Type B pancreatic cell (in vitro differentiated cells): ENCODE measurements around the gene RCAN1. TPM values are rescaled to one million over a fixed set of nuclear protein-coding genes. Genes with fewer than 3 reads are reported as not detected.

Experiments used
- DNase-seq: peaks from one replicate; pipeline ENCODE4 v3.0.0; 2021; ENCODE audit warnings: mixed read lengths; ENCODE audit not compliant: unreplicated experiment; ENCODE audit errors: extremely low spot score
- H3K27ac Mint-ChIP-seq: 2 replicates; pipeline ENCODE4 v1.8.0; 2021; ENCODE audit warnings: mild to moderate bottlenecking, mixed read lengths
- H3K27me3 Mint-ChIP-seq: 2 replicates; pipeline ENCODE4 v1.8.0; 2021; ENCODE audit warnings: mixed read lengths
- H3K36me3 Mint-ChIP-seq: 2 replicates; pipeline ENCODE4 v1.8.0; 2021; ENCODE audit warnings: mixed read lengths
- H3K4me1 Mint-ChIP-seq: one replicate; pipeline ENCODE4 v1.8.0; 2021; ENCODE audit warnings: mixed read lengths; ENCODE audit not compliant: unreplicated experiment
- H3K4me3 Mint-ChIP-seq: 2 replicates; pipeline ENCODE4 v1.8.0; 2021; ENCODE audit warnings: mild to moderate bottlenecking, mixed read lengths
- H3K9me3 Mint-ChIP-seq: 2 replicates; pipeline ENCODE4 v1.8.0; 2021; ENCODE audit warnings: mixed read lengths
- CTCF ChIP-seq: fragments of 200-600 bp; sonication (generic); conservative IDR thresholded peaks from 2 replicates; pipeline ENCODE4 v1.5.0; 2021; ENCODE audit warnings: antibody characterized with exemption, mild to moderate bottlenecking
- total RNA-seq: library from RNA; stranded (reverse); gene quantifications from 2 replicates; pipeline ENCODE4 v1.2.1, GENCODE V29; 2021; ENCODE audit warnings: low replicate concordance

RCAN1 gene
- total RNA-seq, 1 donor from 2014 or later: 16.5 TPM

DNA sequence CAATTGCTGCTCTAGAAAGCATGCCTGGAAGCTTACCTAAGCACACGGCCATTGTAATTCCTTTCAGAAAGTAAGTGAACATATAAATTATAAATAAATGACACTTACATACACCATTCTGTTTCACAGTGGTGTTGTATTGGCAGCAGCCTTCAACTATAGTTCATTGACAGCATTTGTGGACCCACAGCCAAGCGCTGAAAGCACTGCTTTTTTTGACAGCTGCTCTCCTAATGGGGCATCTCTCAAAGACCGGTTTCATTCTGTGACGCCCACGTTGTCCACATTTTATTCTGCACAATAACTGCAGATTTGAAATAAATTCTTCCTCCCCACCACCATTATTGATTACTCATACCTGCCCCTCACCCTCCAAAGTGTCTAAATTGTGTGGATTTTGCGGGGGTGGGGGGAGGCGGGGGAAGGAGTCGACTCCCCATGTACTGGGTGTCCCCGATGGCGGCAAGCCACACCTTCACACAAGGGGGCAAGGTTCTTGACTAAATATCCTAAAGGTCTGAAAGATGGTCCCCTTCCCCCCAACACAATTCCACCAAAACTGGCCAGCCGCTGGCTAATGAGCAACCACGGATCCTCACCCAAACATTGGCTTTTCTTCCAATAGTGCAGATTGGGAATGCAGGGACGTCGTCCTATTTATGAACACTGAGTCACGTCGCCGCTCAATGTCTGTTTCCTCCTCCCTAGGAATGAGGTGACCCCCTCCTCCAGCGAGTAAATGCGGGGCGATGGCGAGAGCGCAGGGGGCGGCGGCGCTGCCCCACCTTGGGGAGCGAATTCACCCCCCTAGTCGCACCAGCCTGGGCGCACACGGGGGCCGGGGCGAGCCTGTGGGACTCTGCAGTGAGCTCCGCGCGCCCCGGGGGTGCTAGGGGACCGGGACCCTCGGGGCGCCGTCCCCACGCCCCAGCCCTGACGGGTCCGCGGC, 960 bp downstream of the RCAN1 start:
- H3K4me1 Mint-ChIP-seq: peaks cover 7% of the 10 kb centered on the region
- no peaks in the 10 kb centered on the region for H3K36me3 Mint-ChIP-seq
- H3K9me3 Mint-ChIP-seq: no peaks in the 10 kb centered on the region
- no peak for TF ChIP-seq CTCF
- H3K27me3 Mint-ChIP-seq: peaks cover 41% of the 10 kb centered on the region
- peak overlapping the region; percentile 90 for H3K4me3 Mint-ChIP-seq
- no peak for DNase-seq
- H3K27ac Mint-ChIP-seq: no peak overlapping the region

- no peaks in the 10 kb centered on the region for H3K36me3 Mint-ChIP-seq
- H3K4me3 Mint-ChIP-seq: no peak overlapping the region
- DNase-seq: no peak
- H3K4me1 Mint-ChIP-seq: peaks cover 7% of the 10 kb centered on the region
- H3K9me3 Mint-ChIP-seq: no peaks in the 10 kb centered on the region
- H3K27ac Mint-ChIP-seq: no peak overlapping the region
- H3K27me3 Mint-ChIP-seq: peaks cover 36% of the 10 kb centered on the region
- no peak for TF ChIP-seq CTCF
Observed at GRCh38 chr21:34612557-34612956, 2.4 kb downstream of the RCAN1 start.

DNA sequence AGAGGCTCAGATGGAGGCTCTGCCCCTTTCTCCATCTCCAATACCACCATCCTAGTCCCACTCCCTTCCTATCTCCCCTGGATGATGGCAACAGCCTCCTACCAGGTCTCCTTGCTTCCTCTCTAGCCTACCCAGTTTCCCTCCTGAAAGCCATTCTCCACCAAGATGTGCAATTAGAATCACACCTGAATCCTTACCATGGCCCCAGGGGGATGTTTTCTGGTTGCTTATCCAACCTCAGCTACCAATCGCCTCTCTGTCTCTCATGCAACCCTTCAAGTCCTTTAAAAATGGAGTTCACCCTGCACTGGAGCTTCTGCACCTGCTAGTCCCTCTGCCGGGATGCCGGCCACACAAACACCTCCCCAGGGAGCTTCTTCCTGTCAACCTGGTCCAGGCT, 2.9 kb downstream of the RCAN1 start:
- Mint-ChIP-seq H3K4me1 (peaks cover 7% of the 10 kb centered on the region), H3K27ac (no peak overlapping the region), H3K36me3 (no peaks in the 10 kb centered on the region), H3K9me3 (no peaks in the 10 kb centered on the region), H3K27me3 (peaks cover 31% of the 10 kb centered on the region), H3K4me3 (peak overlapping the region; percentile 13)
- no peak for TF ChIP-seq CTCF
- no peak for DNase-seq

DNA sequence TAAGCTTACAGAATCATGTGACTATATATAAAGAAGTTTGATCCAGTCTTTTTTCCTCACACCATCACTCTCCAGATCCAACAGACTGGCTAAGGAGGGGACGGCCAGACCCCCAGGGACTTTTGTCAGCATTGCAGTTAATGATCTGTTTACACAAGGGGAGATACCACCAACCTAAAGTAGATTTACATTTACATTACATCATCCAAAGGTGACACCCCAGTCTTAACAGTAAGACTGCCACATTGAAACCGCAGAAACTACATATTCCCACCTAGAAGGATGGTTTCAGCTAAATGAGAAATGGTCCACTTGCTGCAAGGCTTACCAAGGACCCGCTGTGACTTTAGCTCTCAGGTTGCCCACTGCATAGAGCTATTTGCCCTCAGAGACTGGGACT, 3.4 kb downstream of the RCAN1 start:
- Mint-ChIP-seq H3K27me3 (peaks cover 31% of the 10 kb centered on the region), H3K27ac (no peak overlapping the region), H3K4me1 (peaks cover 7% of the 10 kb centered on the region), H3K9me3 (no peaks in the 10 kb centered on the region), H3K4me3 (peak overlapping the region; percentile 13), H3K36me3 (no peaks in the 10 kb centered on the region)
- TF ChIP-seq CTCF: no peak
- DNase-seq: no peak

- Mint-ChIP-seq H3K9me3 (no peaks in the 10 kb centered on the region), H3K4me1 (peaks cover 7% of the 10 kb centered on the region), H3K36me3 (no peaks in the 10 kb centered on the region), H3K27me3 (peaks cover 28% of the 10 kb centered on the region), H3K27ac (no peak overlapping the region), H3K4me3 (no peak overlapping the region)
- TF ChIP-seq CTCF: no peak
- no peak for DNase-seq
Observed at GRCh38 chr21:34609933-34610549, 4.9 kb downstream of the RCAN1 start.
